Fibroblast of lung (primary cell): ENCODE measurements around the gene BNIP3. TPM values are rescaled to one million over a fixed set of nuclear protein-coding genes. Genes with fewer than 3 reads are reported as not detected.

Experiments
- DNase-seq, 2 donors: peaks; one replicate each; pipeline versions ENCODE4 v3.0.0 to v3.0.0-alpha.2; 2010; ENCODE audit warnings: low read depth in 2 of 2
- H2AFZ ChIP-seq: 2 replicates; pipeline ENCODE4 v1.5.1; 2012; ENCODE audit warnings: low read length, control low read depth, inconsistent platforms
- H3K27ac ChIP-seq: 2 replicates; pipeline ENCODE4 v1.5.1; 2011; ENCODE audit warnings: low read length, control low read depth; ENCODE audit not compliant: insufficient read depth
- H3K27me3 ChIP-seq: 2 replicates; pipeline ENCODE4 v1.5.1; 2011; ENCODE audit warnings: mild to moderate bottlenecking, low read length; ENCODE audit not compliant: control insufficient read depth, insufficient read depth
- H3K36me3 ChIP-seq: 2 replicates; pipeline ENCODE4 v1.5.1; 2011; ENCODE audit warnings: low read length; ENCODE audit not compliant: control insufficient read depth, insufficient read depth
- H3K4me1 ChIP-seq: 2 replicates; pipeline ENCODE4 v1.5.1; 2011; ENCODE audit warnings: low read length; ENCODE audit not compliant: control insufficient read depth, insufficient read depth; ENCODE audit errors: extremely low read depth
- H3K4me2 ChIP-seq: 2 replicates; pipeline ENCODE4 v1.5.1; 2011; ENCODE audit warnings: low read length, control low read depth; ENCODE audit not compliant: insufficient read depth; ENCODE audit errors: extremely low read depth
- H3K4me3 ChIP-seq, 4 experiments: fragments of 200-600 bp in 1 of 4; sonication (generic) in 1 of 4; replicated peaks in 1 of 4; 2 replicates each; pipeline ENCODE4 v1.5.1; 2011 to 2016; ENCODE audit warnings: low read length in 4 of 4, low read depth in 3 of 4, mild to moderate bottlenecking in 3 of 4, control low read depth in 2 of 4, inconsistent platforms in 1 of 4, mixed read lengths in 1 of 4; ENCODE audit not compliant: insufficient read depth in 1 of 4; ENCODE audit errors: control extremely low read depth in 1 of 4
- H3K79me2 ChIP-seq: 2 replicates; pipeline ENCODE4 v1.5.1; 2012; ENCODE audit warnings: mild to moderate bottlenecking, low read length, inconsistent platforms; ENCODE audit not compliant: control insufficient read depth, insufficient read depth
- H3K9ac ChIP-seq: 2 replicates; pipeline ENCODE4 v1.5.1; 2011; ENCODE audit warnings: mild to moderate bottlenecking, low read length, control low read depth; ENCODE audit not compliant: insufficient read depth
- H3K9me3 ChIP-seq: 2 replicates; pipeline ENCODE4 v1.5.1; 2012; ENCODE audit warnings: low read depth, low read length; ENCODE audit not compliant: control insufficient read depth, insufficient read depth
- H4K20me1 ChIP-seq: 2 replicates; pipeline ENCODE4 v1.5.1; 2011; ENCODE audit warnings: low read length; ENCODE audit not compliant: control insufficient read depth, insufficient read depth; ENCODE audit errors: extremely low read depth
- CTCF ChIP-seq, 2 donors: IDR thresholded peaks in 1 of 2; conservative IDR thresholded peaks in 1 of 2; 1 replicate in 1 of 2; 2 replicates in 1 of 2; pipeline ENCODE4 v1.5.1; 2011 to 2012; ENCODE audit warnings: low read length in 2 of 2, control low read depth in 1 of 2, inconsistent platforms in 1 of 2, low read depth in 1 of 2, mild to moderate bottlenecking in 1 of 2
- EZH2 ChIP-seq: IDR thresholded peaks from 2 replicates; pipeline ENCODE4 v1.5.1; 2012; ENCODE audit warnings: low read length, control low read depth, mild to moderate bottlenecking; ENCODE audit errors: missing control alignments
- polyA plus RNA-seq, 2 donors: library from polyadenylated mRNA; depleted of rRNA in 1 of 2; stranded (reverse) in 1 of 2; unstranded in 1 of 2; fragments of >200 nt; gene quantifications; 2 replicates each; pipeline ENCODE4 v1.2.1, GENCODE V29; 2011 to 2012; ENCODE audit warnings: missing spikeins in 1 of 2
- total RNA-seq: library from RNA; depleted of rRNA; stranded (reverse); fragments of >200 nt; gene quantifications from 2 replicates; pipeline ENCODE4 v1.2.1, GENCODE V29; 2014

The BNIP3 gene
- total and polyA plus RNA-seq, 2 donors (not counting 1 experiment from before 2014, with no cell fraction given): 62.4 to 104 TPM

DNA sequence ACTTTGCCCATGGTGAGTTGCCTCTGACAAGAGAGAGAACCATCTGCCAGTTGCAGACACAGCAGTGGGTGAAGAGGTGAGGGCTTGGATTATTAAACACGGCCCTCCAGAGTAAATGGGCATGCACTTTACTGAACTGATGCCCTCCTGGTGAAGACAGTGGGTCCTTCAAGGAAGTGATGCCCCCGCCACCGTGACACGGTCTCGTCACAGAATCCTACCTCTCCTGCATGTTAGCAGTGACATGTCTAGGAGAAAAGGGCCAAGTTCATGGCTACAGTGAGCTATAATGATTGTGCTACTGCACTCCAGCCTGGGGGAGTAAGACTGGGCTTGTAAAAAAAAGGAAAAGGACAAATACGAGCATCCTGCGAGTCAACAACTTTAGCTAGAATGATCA lies 2.4 kb downstream of the BNIP3 start:
- Histone ChIP-seq H3K27ac (peak overlapping the region; percentile 19), H3K79me2 (peaks cover 70% of the 10 kb centered on the region), H3K27me3 (no peaks in the 10 kb centered on the region), H3K9ac (no peak overlapping the region), H2AFZ (no peak overlapping the region), H3K4me3 (peak overlapping the region; percentile 40 to 94 (median 74)), H3K9me3 (no peaks in the 10 kb centered on the region), H4K20me1 (no peaks in the 10 kb centered on the region), H3K4me2 (peak overlapping the region; percentile 77), H3K4me1 (peaks cover 3% of the 10 kb centered on the region), H3K36me3 (no peaks in the 10 kb centered on the region)
- DNase-seq: no peak
- TF ChIP-seq CTCF (conservative IDR thresholded peaks at IDR 0.05 in 1 of 2, IDR thresholded peaks at IDR 0.05 in 1 of 2; ENCODE audit: low read depth in 1 of 2, low read length in 2 of 2): no peak
- no peak for TF ChIP-seq EZH2

- peak overlapping the region in 1 of 4 experiments; percentile 94 for H3K4me3 ChIP-seq
- H3K27ac ChIP-seq: no peak overlapping the region
- no peak overlapping the region for H3K9ac ChIP-seq
- H4K20me1 ChIP-seq: no peaks in the 10 kb centered on the region
- H3K27me3 ChIP-seq: no peaks in the 10 kb centered on the region
- no peak overlapping the region for H2AFZ ChIP-seq
- H3K4me1 ChIP-seq: peaks cover 3% of the 10 kb centered on the region
- no peak overlapping the region for H3K4me2 ChIP-seq
- no peaks in the 10 kb centered on the region for H3K9me3 ChIP-seq
- no peak for DNase-seq
- H3K36me3 ChIP-seq: no peaks in the 10 kb centered on the region
- TF ChIP-seq CTCF (conservative IDR thresholded peaks at IDR 0.05 in 1 of 2, IDR thresholded peaks at IDR 0.05 in 1 of 2; ENCODE audit: low read depth in 1 of 2, low read length in 2 of 2): no peak
- TF ChIP-seq EZH2: no peak
- H3K79me2 ChIP-seq: peaks cover 75% of the 10 kb centered on the region
Measured at GRCh38 chr10:131978851-131979250, 2.9 kb downstream of the BNIP3 start.

- Histone ChIP-seq H3K4me2 (no peak overlapping the region), H4K20me1 (no peaks in the 10 kb centered on the region), H3K9me3 (no peaks in the 10 kb centered on the region), H3K4me1 (peaks cover 3% of the 10 kb centered on the region), H3K27me3 (no peaks in the 10 kb centered on the region), H2AFZ (no peak overlapping the region), H3K36me3 (no peaks in the 10 kb centered on the region), H3K9ac (no peak overlapping the region), H3K27ac (no peak overlapping the region), H3K79me2 (peaks cover 80% of the 10 kb centered on the region), H3K4me3 (no peak overlapping the region)
- no peak for DNase-seq
- TF ChIP-seq EZH2 (no peak), CTCF (conservative IDR thresholded peaks at IDR 0.05 in 1 of 2, IDR thresholded peaks at IDR 0.05 in 1 of 2; ENCODE audit: low read depth in 1 of 2, low read length in 2 of 2) (no peak)
Measured at GRCh38 chr10:131978366-131978765, 3.4 kb downstream of the BNIP3 start.
